A549 (cell line): ENCODE data around the gene AMPD3.

Experiments used
- CTCF ChIP-seq: fragments of >200 bp; sonication (Bioruptor Twin); formaldehyde crosslinking; IDR thresholded peaks from 3 replicates; pipeline ENCODE4 v1.5.1; 2016
- EP300 ChIP-seq, 2 experiments: fragments of >200 bp; sonication (Bioruptor Twin); formaldehyde crosslinking; IDR thresholded peaks; 2 replicates in 1 of 2; 3 replicates in 1 of 2; pipeline ENCODE4 v1.6.1; 2016 to 2017
- HOXA7 ChIP-seq: fragments of 250-450 bp; sonication (Bioruptor Pico); IDR thresholded peaks from 2 replicates; pipeline ENCODE4 v1.5.0; 2020; ENCODE audit warnings: mild to moderate bottlenecking, moderate library complexity
- HOXB5 ChIP-seq: fragments of 250-450 bp; sonication (Bioruptor Pico); IDR thresholded peaks from 2 replicates; pipeline ENCODE4 v1.5.0; 2020; ENCODE audit warnings: mild to moderate bottlenecking, moderate library complexity
- MAX ChIP-seq: IDR thresholded peaks from 2 replicates; pipeline ENCODE4 v1.6.1; 2012
- PHF8 ChIP-seq: fragments of 200-600 bp; sonication (generic); IDR thresholded peaks from 2 replicates; pipeline ENCODE4 v1.6.1; 2016; ENCODE audit warnings: low read depth, mild to moderate bottlenecking, antibody characterized with exemption, moderate library complexity, borderline replicate concordance
- POLR2A ChIP-seq: IDR thresholded peaks from 2 replicates; pipeline ENCODE4 v1.6.1; 2012; ENCODE audit warnings: mild to moderate bottlenecking, low read length
- POLR2AphosphoS2 ChIP-seq: conservative IDR thresholded peaks from 2 replicates; pipeline ENCODE4 v1.6.1; 2012; ENCODE audit warnings: low read length, improper control_type of control experiment, inconsistent platforms
- RCOR1 ChIP-seq: fragments of 150-350 bp; IDR thresholded peaks from 2 replicates; pipeline ENCODE4 v1.6.1; 2014; ENCODE audit warnings: antibody characterized with exemption, low read length, low read depth
- REST ChIP-seq: fragments of 200-600 bp; sonication (generic); IDR thresholded peaks from 2 replicates; pipeline ENCODE4 v1.6.1; 2016; ENCODE audit warnings: antibody characterized with exemption, mild to moderate bottlenecking, moderate library complexity
- RFX5 ChIP-seq: fragments of 450-650 bp; IDR thresholded peaks from 2 replicates; pipeline ENCODE4 v1.7.1; 2014; ENCODE audit warnings: antibody characterized with exemption, mild to moderate bottlenecking, moderate library complexity
- RNF2 ChIP-seq: fragments of 200-600 bp; sonication (generic); IDR thresholded peaks from 2 replicates; pipeline ENCODE4 v1.6.1; 2016; ENCODE audit warnings: low read depth, mild to moderate bottlenecking, antibody characterized with exemption, moderate library complexity, borderline replicate concordance
- TF ChIP-seq, protein P1 (sequence below): fragments of 450-650 bp; IDR thresholded peaks from 2 replicates; pipeline ENCODE4 v1.6.1; 2014; ENCODE audit warnings: antibody characterized with exemption

DNA sequence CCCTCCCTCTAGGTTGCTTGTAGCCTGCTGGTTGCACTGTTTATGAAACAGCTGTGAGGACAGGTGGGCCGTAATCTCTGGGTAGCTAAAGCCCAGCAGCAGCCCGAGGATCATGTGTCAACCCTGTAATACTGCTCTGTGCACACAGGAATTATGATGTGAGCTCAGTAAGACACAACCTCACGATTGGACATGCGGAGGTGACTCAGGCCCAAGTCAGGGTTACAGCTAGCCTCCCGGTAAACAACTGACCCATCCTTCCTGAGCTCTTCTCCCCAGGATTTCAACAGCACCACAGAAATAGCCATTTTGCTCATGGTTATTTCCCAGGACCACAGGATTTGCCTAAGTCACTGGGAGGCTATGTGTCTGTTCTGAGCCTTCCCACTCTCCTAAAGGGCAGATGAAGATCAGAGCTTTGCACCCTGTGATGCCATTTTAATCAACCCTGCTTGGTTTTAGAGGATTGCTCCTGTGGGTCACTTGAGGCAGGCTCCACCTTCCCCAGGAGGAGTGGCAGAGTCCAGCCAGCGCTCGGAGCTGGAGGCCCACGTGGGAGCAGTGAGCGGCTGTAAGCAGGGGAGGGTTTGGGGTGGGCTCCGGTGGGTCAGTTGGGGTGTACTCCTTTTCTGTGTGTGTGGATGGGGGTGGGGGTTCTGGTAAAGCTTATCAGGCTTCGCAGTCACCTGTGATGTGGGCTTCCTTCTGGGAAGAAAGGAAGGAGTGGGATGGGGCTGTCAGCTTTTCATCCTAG lies at the start of gene AMPD3:
- TF ChIP-seq CTCF (no peak), RNF2 (no peak), POLR2A (peak; percentile 53), HOXB5 (CRISPR knock-in tag) (no peak), RFX5 (no peak), PHF8 (no peak), POLR2AphosphoS2 (no peak), EP300 (IDR thresholded peaks at IDR 0.05) (no peak), RCOR1 (no peak), REST (no peak), HOXA7 (no peak), MAX (peak; percentile 46; the same call in 1 of the 2 replicates)
- TF ChIP-seq, protein P1, sequence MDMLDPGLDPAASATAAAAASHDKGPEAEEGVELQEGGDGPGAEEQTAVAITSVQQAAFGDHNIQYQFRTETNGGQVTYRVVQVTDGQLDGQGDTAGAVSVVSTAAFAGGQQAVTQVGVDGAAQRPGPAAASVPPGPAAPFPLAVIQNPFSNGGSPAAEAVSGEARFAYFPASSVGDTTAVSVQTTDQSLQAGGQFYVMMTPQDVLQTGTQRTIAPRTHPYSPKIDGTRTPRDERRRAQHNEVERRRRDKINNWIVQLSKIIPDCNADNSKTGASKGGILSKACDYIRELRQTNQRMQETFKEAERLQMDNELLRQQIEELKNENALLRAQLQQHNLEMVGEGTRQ = no peak
